ENCODE results near the gene CAPN14.

Gene CAPN14

DNA sequence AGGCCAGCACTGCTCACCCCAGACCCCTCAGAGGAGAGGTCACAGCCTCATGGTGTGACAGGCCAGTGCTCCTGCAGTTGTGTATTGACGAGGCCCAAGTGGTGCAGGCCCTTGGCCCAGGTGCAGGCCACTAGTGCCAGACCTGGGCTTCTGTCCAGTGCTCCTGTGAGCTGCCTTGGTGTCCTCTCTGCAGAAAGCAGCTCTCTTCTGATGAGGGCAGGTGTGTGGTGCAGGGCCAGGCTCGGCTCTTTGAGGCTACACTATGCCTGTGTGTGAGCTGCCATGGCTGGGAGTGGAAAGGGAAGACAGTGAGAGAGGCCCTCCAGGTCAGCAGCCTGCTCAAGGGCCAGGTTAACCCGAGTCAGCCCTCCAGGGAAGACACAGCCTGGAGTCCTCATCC lies 33.7 kb upstream of the CAPN14 start:
- ATAC-seq = no peak
- TF ChIP-seq ZNF70 (CRISPR knock-in tag; IDR thresholded peaks at IDR 0.05) (no peak), ISL1 (CRISPR knock-in tag; IDR thresholded peaks at IDR 0.05) (no peak), SNAI2 (CRISPR knock-in tag; IDR thresholded peaks at IDR 0.05) (no peak), OSR1 (CRISPR knock-in tag; IDR thresholded peaks at IDR 0.05) (no peak), ESRRG (CRISPR knock-in tag; IDR thresholded peaks at IDR 0.05) (no peak), ZFP30 (CRISPR knock-in tag; IDR thresholded peaks at IDR 0.05) (no peak), ZFP3 (CRISPR knock-in tag; IDR thresholded peaks at IDR 0.05) (no peak), ZC3H10 (CRISPR knock-in tag; IDR thresholded peaks at IDR 0.05) (no peak), ZNF565 (CRISPR knock-in tag; conservative IDR thresholded peaks at IDR 0.05; ENCODE audit: low read depth) (no peak), TOX (CRISPR knock-in tag; IDR thresholded peaks at IDR 0.05; ENCODE audit: borderline replicate concordance) (no peak), BACH2 (CRISPR knock-in tag; IDR thresholded peaks at IDR 0.05; ENCODE audit: borderline replicate concordance) (no peak)
- TF ChIP-seq, protein P1, sequence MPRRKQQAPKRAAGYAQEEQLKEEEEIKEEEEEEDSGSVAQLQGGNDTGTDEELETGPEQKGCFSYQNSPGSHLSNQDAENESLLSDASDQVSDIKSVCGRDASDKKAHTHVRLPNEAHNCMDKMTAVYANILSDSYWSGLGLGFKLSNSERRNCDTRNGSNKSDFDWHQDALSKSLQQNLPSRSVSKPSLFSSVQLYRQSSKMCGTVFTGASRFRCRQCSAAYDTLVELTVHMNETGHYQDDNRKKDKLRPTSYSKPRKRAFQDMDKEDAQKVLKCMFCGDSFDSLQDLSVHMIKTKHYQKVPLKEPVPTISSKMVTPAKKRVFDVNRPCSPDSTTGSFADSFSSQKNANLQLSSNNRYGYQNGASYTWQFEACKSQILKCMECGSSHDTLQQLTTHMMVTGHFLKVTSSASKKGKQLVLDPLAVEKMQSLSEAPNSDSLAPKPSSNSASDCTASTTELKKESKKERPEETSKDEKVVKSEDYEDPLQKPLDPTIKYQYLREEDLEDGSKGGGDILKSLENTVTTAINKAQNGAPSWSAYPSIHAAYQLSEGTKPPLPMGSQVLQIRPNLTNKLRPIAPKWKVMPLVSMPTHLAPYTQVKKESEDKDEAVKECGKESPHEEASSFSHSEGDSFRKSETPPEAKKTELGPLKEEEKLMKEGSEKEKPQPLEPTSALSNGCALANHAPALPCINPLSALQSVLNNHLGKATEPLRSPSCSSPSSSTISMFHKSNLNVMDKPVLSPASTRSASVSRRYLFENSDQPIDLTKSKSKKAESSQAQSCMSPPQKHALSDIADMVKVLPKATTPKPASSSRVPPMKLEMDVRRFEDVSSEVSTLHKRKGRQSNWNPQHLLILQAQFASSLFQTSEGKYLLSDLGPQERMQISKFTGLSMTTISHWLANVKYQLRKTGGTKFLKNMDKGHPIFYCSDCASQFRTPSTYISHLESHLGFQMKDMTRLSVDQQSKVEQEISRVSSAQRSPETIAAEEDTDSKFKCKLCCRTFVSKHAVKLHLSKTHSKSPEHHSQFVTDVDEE (CRISPR knock-in tag; IDR thresholded peaks at IDR 0.05) = no peak
- TF ChIP-seq, protein P2, sequence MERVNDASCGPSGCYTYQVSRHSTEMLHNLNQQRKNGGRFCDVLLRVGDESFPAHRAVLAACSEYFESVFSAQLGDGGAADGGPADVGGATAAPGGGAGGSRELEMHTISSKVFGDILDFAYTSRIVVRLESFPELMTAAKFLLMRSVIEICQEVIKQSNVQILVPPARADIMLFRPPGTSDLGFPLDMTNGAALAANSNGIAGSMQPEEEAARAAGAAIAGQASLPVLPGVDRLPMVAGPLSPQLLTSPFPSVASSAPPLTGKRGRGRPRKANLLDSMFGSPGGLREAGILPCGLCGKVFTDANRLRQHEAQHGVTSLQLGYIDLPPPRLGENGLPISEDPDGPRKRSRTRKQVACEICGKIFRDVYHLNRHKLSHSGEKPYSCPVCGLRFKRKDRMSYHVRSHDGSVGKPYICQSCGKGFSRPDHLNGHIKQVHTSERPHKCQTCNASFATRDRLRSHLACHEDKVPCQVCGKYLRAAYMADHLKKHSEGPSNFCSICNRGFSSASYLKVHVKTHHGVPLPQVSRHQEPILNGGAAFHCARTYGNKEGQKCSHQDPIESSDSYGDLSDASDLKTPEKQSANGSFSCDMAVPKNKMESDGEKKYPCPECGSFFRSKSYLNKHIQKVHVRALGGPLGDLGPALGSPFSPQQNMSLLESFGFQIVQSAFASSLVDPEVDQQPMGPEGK (CRISPR knock-in tag; IDR thresholded peaks at IDR 0.05; ENCODE audit: borderline replicate concordance) = no peak

DNA sequence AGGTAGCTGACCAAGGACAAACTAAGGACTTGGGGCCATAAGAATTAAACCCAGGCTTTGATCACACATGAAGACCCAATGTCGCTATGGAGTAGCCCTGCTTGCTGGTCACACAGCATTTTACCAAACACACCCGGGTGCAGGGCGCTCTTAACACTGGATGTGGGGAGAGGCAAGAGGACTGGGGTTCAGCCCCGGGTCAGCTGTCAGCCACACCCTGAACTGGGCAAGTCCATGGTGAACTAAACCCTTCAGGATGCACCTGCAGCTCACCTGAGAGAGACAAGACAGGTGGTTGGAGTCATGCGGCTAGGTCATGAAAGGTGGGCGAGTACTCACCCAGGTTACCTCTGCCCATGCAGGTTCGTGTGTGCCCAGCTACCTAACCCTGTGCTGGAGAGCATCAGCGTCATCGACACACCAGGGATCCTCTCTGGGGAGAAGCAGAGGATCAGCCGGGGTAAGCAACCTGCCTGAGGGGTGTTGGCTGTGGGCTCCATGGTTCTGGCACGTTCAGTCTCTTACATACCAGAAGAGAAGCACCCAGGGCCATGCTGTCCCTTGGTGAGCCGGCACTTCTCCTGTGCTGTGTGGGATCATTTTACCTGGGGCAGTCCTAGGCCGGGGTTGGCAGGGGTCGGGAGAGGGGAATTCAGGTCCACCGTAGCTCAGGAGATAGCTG lies 31.8 kb upstream of the CAPN14 start:
- no peak for ATAC-seq
- no peak for TF ChIP-seq RARB (CRISPR knock-in tag; IDR thresholded peaks at IDR 0.05)

DNA sequence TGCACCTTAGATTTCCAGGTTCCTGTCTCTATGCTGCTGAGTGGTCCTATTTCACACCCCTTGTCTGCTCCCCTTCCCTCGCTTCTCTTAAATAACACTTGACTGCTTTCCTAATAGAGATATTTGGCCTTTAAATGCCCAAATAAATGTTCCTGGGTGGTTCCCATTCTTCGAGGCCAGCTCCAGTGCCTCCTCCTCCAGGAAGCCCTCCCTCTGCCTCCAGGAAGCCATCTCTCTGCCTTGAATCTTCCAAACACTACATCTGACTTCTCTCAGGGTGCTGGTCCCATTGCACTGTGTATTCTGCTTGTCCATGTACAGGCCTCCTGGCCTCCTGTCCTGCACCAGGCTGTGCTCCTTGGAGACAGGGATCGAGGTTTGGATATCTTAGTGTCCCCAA lies 30.8 kb upstream of the CAPN14 start:
- no peak for TF ChIP-seq BACH2 (CRISPR knock-in tag; IDR thresholded peaks at IDR 0.05; ENCODE audit: borderline replicate concordance)
- TF ChIP-seq TOX (CRISPR knock-in tag; IDR thresholded peaks at IDR 0.05; ENCODE audit: borderline replicate concordance) = no peak
- TF ChIP-seq, protein P3, sequence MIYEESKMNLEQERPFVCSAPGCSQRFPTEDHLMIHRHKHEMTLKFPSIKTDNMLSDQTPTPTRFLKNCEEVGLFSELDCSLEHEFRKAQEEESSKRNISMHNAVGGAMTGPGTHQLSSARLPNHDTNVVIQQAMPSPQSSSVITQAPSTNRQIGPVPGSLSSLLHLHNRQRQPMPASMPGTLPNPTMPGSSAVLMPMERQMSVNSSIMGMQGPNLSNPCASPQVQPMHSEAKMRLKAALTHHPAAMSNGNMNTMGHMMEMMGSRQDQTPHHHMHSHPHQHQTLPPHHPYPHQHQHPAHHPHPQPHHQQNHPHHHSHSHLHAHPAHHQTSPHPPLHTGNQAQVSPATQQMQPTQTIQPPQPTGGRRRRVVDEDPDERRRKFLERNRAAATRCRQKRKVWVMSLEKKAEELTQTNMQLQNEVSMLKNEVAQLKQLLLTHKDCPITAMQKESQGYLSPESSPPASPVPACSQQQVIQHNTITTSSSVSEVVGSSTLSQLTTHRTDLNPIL (CRISPR knock-in tag; IDR thresholded peaks at IDR 0.05; ENCODE audit: low read depth) = no peak
- TF ChIP-seq PPARA (CRISPR knock-in tag; IDR thresholded peaks at IDR 0.05; ENCODE audit: borderline replicate concordance) = no peak
- no peak for TF ChIP-seq RARB (CRISPR knock-in tag; IDR thresholded peaks at IDR 0.05)
- TF ChIP-seq, protein P4, sequence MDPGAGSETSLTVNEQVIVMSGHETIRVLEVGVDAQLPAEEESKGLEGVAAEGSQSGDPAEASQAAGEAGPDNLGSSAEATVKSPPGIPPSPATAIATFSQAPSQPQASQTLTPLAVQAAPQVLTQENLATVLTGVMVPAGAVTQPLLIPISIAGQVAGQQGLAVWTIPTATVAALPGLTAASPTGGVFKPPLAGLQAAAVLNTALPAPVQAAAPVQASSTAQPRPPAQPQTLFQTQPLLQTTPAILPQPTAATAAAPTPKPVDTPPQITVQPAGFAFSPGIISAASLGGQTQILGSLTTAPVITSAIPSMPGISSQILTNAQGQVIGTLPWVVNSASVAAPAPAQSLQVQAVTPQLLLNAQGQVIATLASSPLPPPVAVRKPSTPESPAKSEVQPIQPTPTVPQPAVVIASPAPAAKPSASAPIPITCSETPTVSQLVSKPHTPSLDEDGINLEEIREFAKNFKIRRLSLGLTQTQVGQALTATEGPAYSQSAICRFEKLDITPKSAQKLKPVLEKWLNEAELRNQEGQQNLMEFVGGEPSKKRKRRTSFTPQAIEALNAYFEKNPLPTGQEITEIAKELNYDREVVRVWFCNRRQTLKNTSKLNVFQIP (CRISPR knock-in tag; IDR thresholded peaks at IDR 0.05; ENCODE audit: borderline replicate concordance, low read depth) = no peak
- no peak for TF ChIP-seq ZFP30 (CRISPR knock-in tag; IDR thresholded peaks at IDR 0.05)
- TF ChIP-seq, protein P1 (CRISPR knock-in tag; IDR thresholded peaks at IDR 0.05) = no peak
- TF ChIP-seq ZFP3 (CRISPR knock-in tag; IDR thresholded peaks at IDR 0.05) = no peak
- no peak for TF ChIP-seq ZNF565 (CRISPR knock-in tag; conservative IDR thresholded peaks at IDR 0.05; ENCODE audit: low read depth)
- TF ChIP-seq, protein P5, sequence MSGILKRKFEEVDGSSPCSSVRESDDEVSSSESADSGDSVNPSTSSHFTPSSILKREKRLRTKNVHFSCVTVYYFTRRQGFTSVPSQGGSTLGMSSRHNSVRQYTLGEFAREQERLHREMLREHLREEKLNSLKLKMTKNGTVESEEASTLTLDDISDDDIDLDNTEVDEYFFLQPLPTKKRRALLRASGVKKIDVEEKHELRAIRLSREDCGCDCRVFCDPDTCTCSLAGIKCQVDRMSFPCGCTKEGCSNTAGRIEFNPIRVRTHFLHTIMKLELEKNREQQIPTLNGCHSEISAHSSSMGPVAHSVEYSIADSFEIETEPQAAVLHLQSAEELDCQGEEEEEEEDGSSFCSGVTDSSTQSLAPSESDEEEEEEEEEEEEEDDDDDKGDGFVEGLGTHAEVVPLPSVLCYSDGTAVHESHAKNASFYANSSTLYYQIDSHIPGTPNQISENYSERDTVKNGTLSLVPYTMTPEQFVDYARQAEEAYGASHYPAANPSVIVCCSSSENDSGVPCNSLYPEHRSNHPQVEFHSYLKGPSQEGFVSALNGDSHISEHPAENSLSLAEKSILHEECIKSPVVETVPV (CRISPR knock-in tag; IDR thresholded peaks at IDR 0.05) = no peak
- no peak for TF ChIP-seq SNAI2 (CRISPR knock-in tag; IDR thresholded peaks at IDR 0.05)
- TF ChIP-seq ARNTL (CRISPR knock-in tag; IDR thresholded peaks at IDR 0.05; ENCODE audit: borderline replicate concordance, low read depth) = no peak
- TF ChIP-seq, protein P2 (CRISPR knock-in tag; IDR thresholded peaks at IDR 0.05; ENCODE audit: borderline replicate concordance) = no peak
- no peak for TF ChIP-seq GLIS3 (CRISPR knock-in tag; IDR thresholded peaks at IDR 0.05)
- ATAC-seq = no peak
